Neural crest cell (in vitro differentiated cells): ENCODE measurements around the gene TMEM235. TPM values are rescaled to one million over a fixed set of nuclear protein-coding genes. Genes with fewer than 3 reads are reported as not detected.

Experiments
- DNase-seq: peaks from one replicate; pipeline ENCODE4 v3.0.0; 2021; ENCODE audit warnings: low read depth, mixed read lengths, low spot score
- H3K27ac Mint-ChIP-seq: one replicate; pipeline ENCODE4 v1.8.0; 2021; ENCODE audit warnings: mild to moderate bottlenecking, mixed read lengths; ENCODE audit not compliant: unreplicated experiment
- H3K27me3 Mint-ChIP-seq: 2 replicates; pipeline ENCODE4 v1.8.0; 2021; ENCODE audit warnings: low read depth, mild to moderate bottlenecking, mixed read lengths
- H3K36me3 Mint-ChIP-seq: 2 replicates; pipeline ENCODE4 v1.8.0; 2021; ENCODE audit warnings: low read depth, mild to moderate bottlenecking, mixed read lengths
- H3K4me1 Mint-ChIP-seq: 2 replicates; pipeline ENCODE4 v1.8.0; 2021; ENCODE audit warnings: mixed read lengths
- H3K4me3 Mint-ChIP-seq: one replicate; pipeline ENCODE4 v1.8.0; 2021; ENCODE audit warnings: mild to moderate bottlenecking, mixed read lengths
- H3K9me3 Mint-ChIP-seq: 2 replicates; pipeline ENCODE4 v1.8.0; 2021; ENCODE audit warnings: mixed read lengths
- total RNA-seq: library from RNA; stranded (reverse); gene quantifications from 2 replicates; pipeline ENCODE4 v1.2.1, GENCODE V29; 2021
- TF ChIP-seq, protein P1 (sequence below): fragments of 200-600 bp; sonication (generic); conservative IDR thresholded peaks from 2 replicates; pipeline ENCODE4 v1.5.0; 2021; ENCODE audit warnings: antibody characterized with exemption, mild to moderate bottlenecking

Gene TMEM235
- total RNA-seq, 1 donor from 2014 or later: not detected

DNA sequence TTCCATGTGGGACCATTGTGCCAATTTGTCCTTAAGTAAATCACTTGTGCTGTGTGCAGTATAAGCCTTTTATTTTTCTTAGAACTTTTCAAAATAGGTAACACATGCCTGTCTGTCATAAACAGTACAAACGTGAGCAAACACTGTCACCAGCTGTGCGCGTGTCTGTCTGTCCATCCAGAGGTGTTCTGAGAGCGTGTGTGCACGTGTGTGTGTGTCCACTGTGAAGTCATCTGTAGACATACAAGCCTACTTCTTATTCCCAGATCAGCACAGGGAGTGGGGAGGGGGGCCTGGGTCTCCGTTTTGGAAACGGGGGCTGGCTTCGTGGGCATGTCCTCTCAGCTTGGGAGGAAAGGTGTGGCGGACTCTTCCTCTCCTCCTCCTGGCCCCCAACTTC, 9.4 kb downstream of the TMEM235 start:
- no peak for DNase-seq
- H3K27me3 Mint-ChIP-seq: no peaks in the 10 kb centered on the region
- H3K4me3 Mint-ChIP-seq: no peak overlapping the region
- H3K27ac Mint-ChIP-seq: no peak overlapping the region
- H3K36me3 Mint-ChIP-seq: no peaks in the 10 kb centered on the region
- TF ChIP-seq, protein P1, sequence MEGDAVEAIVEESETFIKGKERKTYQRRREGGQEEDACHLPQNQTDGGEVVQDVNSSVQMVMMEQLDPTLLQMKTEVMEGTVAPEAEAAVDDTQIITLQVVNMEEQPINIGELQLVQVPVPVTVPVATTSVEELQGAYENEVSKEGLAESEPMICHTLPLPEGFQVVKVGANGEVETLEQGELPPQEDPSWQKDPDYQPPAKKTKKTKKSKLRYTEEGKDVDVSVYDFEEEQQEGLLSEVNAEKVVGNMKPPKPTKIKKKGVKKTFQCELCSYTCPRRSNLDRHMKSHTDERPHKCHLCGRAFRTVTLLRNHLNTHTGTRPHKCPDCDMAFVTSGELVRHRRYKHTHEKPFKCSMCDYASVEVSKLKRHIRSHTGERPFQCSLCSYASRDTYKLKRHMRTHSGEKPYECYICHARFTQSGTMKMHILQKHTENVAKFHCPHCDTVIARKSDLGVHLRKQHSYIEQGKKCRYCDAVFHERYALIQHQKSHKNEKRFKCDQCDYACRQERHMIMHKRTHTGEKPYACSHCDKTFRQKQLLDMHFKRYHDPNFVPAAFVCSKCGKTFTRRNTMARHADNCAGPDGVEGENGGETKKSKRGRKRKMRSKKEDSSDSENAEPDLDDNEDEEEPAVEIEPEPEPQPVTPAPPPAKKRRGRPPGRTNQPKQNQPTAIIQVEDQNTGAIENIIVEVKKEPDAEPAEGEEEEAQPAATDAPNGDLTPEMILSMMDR: no peak
- H3K9me3 Mint-ChIP-seq: peaks cover 3% of the 10 kb centered on the region
- peaks cover 4% of the 10 kb centered on the region for H3K4me1 Mint-ChIP-seq

DNA sequence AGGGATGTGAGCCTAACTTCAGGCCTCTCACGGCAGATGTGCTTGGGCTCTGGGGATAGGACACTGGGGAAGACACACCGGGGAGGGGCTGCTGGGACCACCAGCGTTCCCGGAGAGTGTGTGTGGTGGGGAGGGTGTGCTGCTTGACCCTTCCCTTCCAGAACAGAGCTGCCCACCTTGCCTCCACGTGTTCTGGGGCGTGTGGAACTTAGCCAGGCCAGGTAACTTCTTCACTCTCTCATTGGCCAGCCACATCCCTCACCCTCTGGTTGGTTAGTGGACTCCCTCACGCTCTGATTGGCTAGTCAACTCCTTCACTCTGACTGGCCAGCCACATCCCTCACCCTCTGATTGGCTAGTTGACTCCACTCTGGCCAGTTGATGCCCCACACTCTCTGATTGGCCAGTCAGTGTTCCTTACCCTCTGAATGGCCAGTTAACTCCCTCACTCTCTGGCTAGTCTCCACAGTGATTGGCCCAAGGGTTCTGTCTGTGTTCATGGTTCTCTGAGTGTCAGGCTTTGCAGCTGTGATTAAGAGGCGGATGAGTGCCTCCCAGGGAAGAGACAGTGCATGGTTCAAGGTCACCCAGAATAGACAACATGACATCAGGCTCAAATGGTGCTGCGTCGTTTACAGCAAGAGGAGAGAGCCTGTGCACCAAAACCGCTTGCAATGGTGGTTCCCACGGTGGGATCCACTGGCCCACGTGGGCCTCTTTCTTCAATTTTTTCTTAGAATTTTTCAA, 10.0 kb downstream of the TMEM235 start:
- no peaks in the 10 kb centered on the region for H3K27me3 Mint-ChIP-seq
- no peak overlapping the region for H3K4me3 Mint-ChIP-seq
- no peak overlapping the region for H3K27ac Mint-ChIP-seq
- H3K9me3 Mint-ChIP-seq: peaks cover 3% of the 10 kb centered on the region
- H3K36me3 Mint-ChIP-seq: no peaks in the 10 kb centered on the region
- TF ChIP-seq, protein P1: no peak
- DNase-seq: no peak
- H3K4me1 Mint-ChIP-seq: peaks cover 4% of the 10 kb centered on the region

DNA sequence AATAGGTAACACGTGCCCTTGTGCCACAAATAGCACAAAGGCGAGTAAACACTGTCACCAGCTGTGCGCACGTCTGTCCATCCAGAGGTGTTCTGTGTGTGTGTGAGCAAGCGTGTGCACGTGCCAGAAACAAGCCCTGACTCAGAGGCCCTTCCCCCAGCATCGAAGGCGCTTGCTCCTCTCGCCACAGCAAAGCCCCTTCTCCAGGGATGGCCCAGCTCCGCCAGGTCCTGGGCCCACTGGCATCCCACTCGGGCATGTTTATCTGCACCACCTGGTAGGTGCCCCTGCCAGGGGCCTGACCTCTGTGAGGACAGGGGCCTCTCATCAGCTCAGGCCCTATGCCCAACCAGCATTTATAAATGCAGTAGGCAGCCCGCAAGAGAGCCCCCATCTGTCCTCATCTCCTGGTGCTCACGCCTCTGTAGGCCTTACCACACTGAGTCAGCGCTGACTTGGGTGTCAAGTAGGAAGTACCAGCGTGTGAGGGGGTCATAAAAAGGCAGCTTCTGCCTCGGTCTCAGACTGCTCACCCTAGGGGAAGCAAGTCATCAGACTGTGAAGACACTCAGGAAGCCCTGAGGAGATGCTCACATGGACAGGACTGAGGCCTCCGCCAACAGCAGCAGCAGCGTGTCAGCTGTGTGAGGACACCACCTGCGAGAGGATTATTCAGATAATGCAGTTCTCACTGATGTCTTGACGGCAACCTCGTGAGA, 10.8 kb downstream of the TMEM235 start:
- H3K4me1 Mint-ChIP-seq: peaks cover 9% of the 10 kb centered on the region

DNA sequence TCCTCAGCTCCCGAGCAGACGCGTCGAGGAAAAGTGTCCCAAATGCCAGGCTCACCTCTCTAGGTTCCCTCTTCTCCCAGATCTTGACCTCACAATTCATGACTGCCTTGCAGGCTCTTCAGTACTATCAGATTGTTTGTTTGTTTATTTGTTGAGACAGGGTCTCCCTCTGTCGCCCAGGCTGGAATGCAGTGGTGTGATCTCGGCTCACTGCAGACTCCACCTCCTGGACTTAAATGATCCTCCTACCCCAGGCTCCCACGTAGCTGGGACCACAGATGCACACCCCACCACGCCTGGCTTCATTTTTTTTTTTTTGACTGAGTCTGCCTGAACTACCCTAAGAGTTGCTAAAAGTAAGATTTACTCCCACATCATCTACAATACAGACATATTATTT, 15.9 kb downstream of the TMEM235 start:
- Mint-ChIP-seq H3K36me3 (peaks cover 2% of the 10 kb centered on the region), H3K4me1 (peaks cover 13% of the 10 kb centered on the region), H3K27ac (peak overlapping the region; percentile 76), H3K27me3 (no peaks in the 10 kb centered on the region), H3K9me3 (peaks cover 3% of the 10 kb centered on the region), H3K4me3 (no peak overlapping the region)
- no peak for DNase-seq
- TF ChIP-seq, protein P1: no peak

More for the DNA sequence above, 10.8 kb downstream of the TMEM235 start:
- Mint-ChIP-seq H3K27ac (no peak overlapping the region), H3K36me3 (peaks cover 2% of the 10 kb centered on the region), H3K27me3 (no peaks in the 10 kb centered on the region), H3K4me3 (no peak overlapping the region), H3K9me3 (peaks cover 3% of the 10 kb centered on the region)
- TF ChIP-seq, protein P1: no peak
- DNase-seq: no peak

DNA sequence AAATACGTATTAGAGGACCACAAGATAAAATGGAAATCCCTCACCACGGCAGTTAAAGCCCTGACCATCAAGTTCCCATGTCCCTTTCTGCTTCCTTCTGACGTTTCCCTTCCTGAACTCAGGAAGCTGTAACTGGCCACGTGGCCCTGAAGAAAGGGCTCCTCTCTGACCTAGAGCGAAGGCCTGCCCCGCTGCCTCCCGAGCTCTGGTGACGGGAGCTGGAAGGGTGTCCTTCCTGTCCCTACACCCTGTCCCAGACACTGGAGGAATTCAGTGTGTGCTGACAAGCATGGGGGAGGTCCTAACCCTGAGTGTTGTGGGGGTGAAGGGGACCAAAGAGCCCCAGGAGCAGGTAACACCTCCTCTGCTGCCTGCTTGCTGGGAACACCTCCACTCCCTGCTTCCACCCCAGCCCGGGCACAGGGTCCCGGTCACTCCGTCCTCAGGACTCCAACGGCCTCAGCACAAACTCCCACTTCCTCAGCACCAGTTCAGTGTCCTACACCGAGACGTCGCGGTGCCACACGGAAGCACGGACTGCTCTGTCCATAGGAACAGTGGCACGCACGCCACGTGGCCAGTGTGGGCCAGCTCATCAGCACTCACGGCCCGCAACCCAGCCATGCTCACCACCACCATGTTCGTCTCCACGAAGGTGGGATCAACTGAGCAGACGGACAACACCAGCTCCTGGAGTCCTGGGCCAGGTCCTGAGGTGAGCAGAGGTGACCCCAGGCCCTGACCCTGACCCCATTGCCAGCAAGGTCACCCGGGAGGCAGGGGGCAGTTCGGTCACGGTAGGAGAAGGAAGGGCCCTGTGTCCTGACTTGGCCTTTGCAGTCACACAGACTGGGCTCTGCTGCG, 16.9 kb downstream of the TMEM235 start:
- H3K4me3 Mint-ChIP-seq: no peak overlapping the region
- TF ChIP-seq, protein P1: no peak
- H3K9me3 Mint-ChIP-seq: peaks cover 3% of the 10 kb centered on the region
- DNase-seq: no peak
- H3K4me1 Mint-ChIP-seq: peaks cover 13% of the 10 kb centered on the region
- peaks cover 2% of the 10 kb centered on the region for H3K36me3 Mint-ChIP-seq
- peak overlapping the region; percentile 27 for H3K27ac Mint-ChIP-seq
- H3K27me3 Mint-ChIP-seq: no peaks in the 10 kb centered on the region
